Vagina (tissue), 2 donors: ENCODE results near the gene KLRF1. TPM values are rescaled to one million over a fixed set of nuclear protein-coding genes. Genes with fewer than 3 reads are reported as not detected.

Experiments used
- DNase-seq, 2 donors: peaks; one replicate each; pipeline ENCODE4 v3.0.0-alpha.2; 2017; ENCODE audit errors: extremely low spot score in 2 of 2
- H3K27ac ChIP-seq: fragments of 200-600 bp; sonication (generic); one replicate; pipeline ENCODE4 v1.5.1; 2019
- H3K27me3 ChIP-seq: fragments of 200-600 bp; sonication (generic); one replicate; pipeline ENCODE4 v1.5.1; 2019
- H3K36me3 ChIP-seq, 2 donors: fragments of 200-600 bp; sonication (generic); one replicate each; pipeline ENCODE4 v1.5.1; 2017 to 2019
- H3K4me1 ChIP-seq: fragments of 200-600 bp; sonication (generic); one replicate; pipeline ENCODE4 v1.5.1; 2019
- H3K4me3 ChIP-seq, 2 donors: fragments of 200-600 bp; sonication (generic); 1 replicate in 1 of 2; 2 replicates in 1 of 2; pipeline ENCODE4 v1.5.1; 2016 to 2019
- H3K9me3 ChIP-seq: fragments of 200-600 bp; sonication (generic); one replicate; pipeline ENCODE4 v1.5.1; 2019
- CTCF ChIP-seq, 3 experiments: fragments of 450-650 bp in 2 of 3; fragments of 200-600 bp in 1 of 3; sonication (generic) in 1 of 3; IDR thresholded peaks; one replicate each; pipeline ENCODE4 v1.5.1; 2017 to 2019; ENCODE audit warnings: antibody characterized with exemption in 3 of 3, mild to moderate bottlenecking in 2 of 3, moderate library complexity in 2 of 3
- POLR2A ChIP-seq, 2 donors: fragments of 450-650 bp; IDR thresholded peaks; one replicate each; pipeline ENCODE4 v1.6.1; 2017; ENCODE audit warnings: antibody characterized with exemption in 2 of 2, mild to moderate bottlenecking in 2 of 2, moderate library complexity in 2 of 2
- POLR2AphosphoS5 ChIP-seq, 2 donors: sonication (generic); formaldehyde crosslinking; IDR thresholded peaks; one replicate each; pipeline ENCODE4 v1.9.0; 2017; ENCODE audit warnings: antibody characterized with exemption in 2 of 2, mild to moderate bottlenecking in 2 of 2, low read depth in 1 of 2; ENCODE audit not compliant: insufficient read depth in 1 of 2
- intact Hi-C: fragments of 100-400 bp; cut with DNase I; formaldehyde crosslinking; loops from one replicate; pipeline ENCODE4 v1.15.1; 2023
- total RNA-seq: library from RNA; depleted of rRNA; stranded (reverse); fragments of >200 nt; gene quantifications from one replicate; pipeline ENCODE4 v1.2.3, GENCODE V29; 2016

Gene KLRF1
- total RNA-seq, 1 donor from 2014 or later = not detected

DNA sequence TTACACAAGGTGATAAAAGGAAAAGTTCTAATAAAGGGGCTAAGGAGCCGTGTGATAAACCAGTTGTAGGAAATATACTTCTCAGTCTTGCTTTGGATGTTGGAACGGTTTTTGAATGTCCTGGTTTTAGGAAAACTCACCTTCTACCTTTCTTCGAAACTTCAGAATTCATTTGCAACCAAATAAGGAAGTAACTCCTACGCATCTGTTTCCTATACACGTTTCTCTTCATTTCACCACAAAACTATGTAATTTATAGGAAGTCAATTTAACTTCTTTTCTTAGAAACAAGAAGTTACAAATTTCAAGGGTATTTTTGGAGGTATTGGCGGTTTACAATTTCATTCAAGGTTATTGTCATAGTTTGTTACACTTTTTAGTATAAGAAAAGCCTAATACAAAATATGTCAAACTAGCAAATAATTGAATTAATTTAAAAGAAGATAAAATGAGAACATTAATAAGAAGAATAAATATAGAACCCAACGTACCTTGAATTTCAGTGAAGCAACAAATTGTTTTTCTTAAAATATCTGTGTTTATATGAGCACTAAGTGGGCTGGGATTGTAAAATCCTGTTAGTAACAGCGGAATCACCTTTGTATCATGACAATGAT is 33.4 kb upstream of the KLRF1 start:
- TF ChIP-seq POLR2AphosphoS5 (IDR thresholded peaks at IDR 0.05; ENCODE audit: insufficient read depth in 1 of 2, low read depth in 1 of 2) = no peak
- no peak for TF ChIP-seq CTCF (IDR thresholded peaks at IDR 0.05)
- no peak for TF ChIP-seq POLR2A (IDR thresholded peaks at IDR 0.05)
- peaks cover 5% of the 10 kb centered on the region for H3K9me3 ChIP-seq
- H3K27ac ChIP-seq = no peak overlapping the region
- no peaks in the 10 kb centered on the region for H3K4me1 ChIP-seq
- H3K36me3 ChIP-seq = no peaks in the 10 kb centered on the region
- H3K4me3 ChIP-seq = no peak overlapping the region
- intact Hi-C loops = no loop called here
- no peaks in the 10 kb centered on the region for H3K27me3 ChIP-seq
- no peak for DNase-seq

GRCh38 chr12:9794484-9795093 is 32.7 kb upstream of the KLRF1 start:
- Histone ChIP-seq H3K36me3 (no peaks in the 10 kb centered on the region), H3K4me3 (no peak overlapping the region), H3K9me3 (peaks cover 5% of the 10 kb centered on the region), H3K4me1 (no peaks in the 10 kb centered on the region), H3K27me3 (no peaks in the 10 kb centered on the region), H3K27ac (no peak overlapping the region)
- intact Hi-C loops = no loop called here
- DNase-seq = no peak
- TF ChIP-seq CTCF (IDR thresholded peaks at IDR 0.05) = no peak
- no peak for TF ChIP-seq POLR2A (IDR thresholded peaks at IDR 0.05)
- no peak for TF ChIP-seq POLR2AphosphoS5 (IDR thresholded peaks at IDR 0.05; ENCODE audit: insufficient read depth in 1 of 2, low read depth in 1 of 2)

DNA sequence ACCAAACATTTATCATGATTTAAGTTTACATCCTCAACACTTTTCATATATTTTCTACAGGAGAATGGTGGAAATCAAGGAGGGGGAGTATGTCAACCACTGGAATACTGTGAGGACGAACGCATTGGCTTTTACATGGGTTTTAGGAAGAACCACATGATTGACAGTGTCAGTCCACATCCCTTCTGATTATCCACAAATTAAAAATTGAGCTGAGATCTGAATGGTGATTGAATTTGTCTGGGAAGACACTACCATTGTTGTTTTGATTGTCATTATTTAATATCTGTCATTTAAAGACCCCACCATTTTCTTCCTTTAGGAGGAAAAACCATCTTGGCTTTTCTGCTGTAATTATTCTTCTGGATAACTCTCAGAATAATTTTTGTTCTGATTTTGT is 31.3 kb upstream of the KLRF1 start:
- no peak for TF ChIP-seq POLR2AphosphoS5 (IDR thresholded peaks at IDR 0.05; ENCODE audit: insufficient read depth in 1 of 2, low read depth in 1 of 2)
- TF ChIP-seq CTCF (IDR thresholded peaks at IDR 0.05) = no peak
- TF ChIP-seq POLR2A (IDR thresholded peaks at IDR 0.05) = no peak
- no peaks in the 10 kb centered on the region for H3K4me1 ChIP-seq
- H3K27ac ChIP-seq = no peak overlapping the region
- H3K4me3 ChIP-seq = no peak overlapping the region
- intact Hi-C loops = no loop called here
- no peaks in the 10 kb centered on the region for H3K27me3 ChIP-seq
- no peak for DNase-seq
- no peaks in the 10 kb centered on the region for H3K36me3 ChIP-seq
- no peaks in the 10 kb centered on the region for H3K9me3 ChIP-seq

- intact Hi-C loops = no loop called here
- TF ChIP-seq CTCF (IDR thresholded peaks at IDR 0.05) (no peak), POLR2A (IDR thresholded peaks at IDR 0.05) (no peak), POLR2AphosphoS5 (IDR thresholded peaks at IDR 0.05; ENCODE audit: insufficient read depth in 1 of 2, low read depth in 1 of 2) (no peak)
- no peaks in the 10 kb centered on the region for H3K4me1 ChIP-seq
- H3K9me3 ChIP-seq = no peaks in the 10 kb centered on the region
- H3K4me3 ChIP-seq = no peak overlapping the region
- H3K27ac ChIP-seq = no peak overlapping the region
- no peak for DNase-seq
- H3K27me3 ChIP-seq = no peaks in the 10 kb centered on the region
- H3K36me3 ChIP-seq = no peaks in the 10 kb centered on the region
Measured at GRCh38 chr12:9796346-9796745, 30.9 kb upstream of the KLRF1 start.

GRCh38 chr12:9796971-9797370 is 30.3 kb upstream of the KLRF1 start:
- no peaks in the 10 kb centered on the region for H3K36me3 ChIP-seq
- intact Hi-C loops = no loop called here
- no peaks in the 10 kb centered on the region for H3K9me3 ChIP-seq
- H3K27ac ChIP-seq = no peak overlapping the region
- TF ChIP-seq CTCF (IDR thresholded peaks at IDR 0.05) (no peak), POLR2AphosphoS5 (IDR thresholded peaks at IDR 0.05; ENCODE audit: insufficient read depth in 1 of 2, low read depth in 1 of 2) (no peak), POLR2A (IDR thresholded peaks at IDR 0.05) (no peak)
- H3K4me3 ChIP-seq = no peak overlapping the region
- no peaks in the 10 kb centered on the region for H3K27me3 ChIP-seq
- H3K4me1 ChIP-seq = no peaks in the 10 kb centered on the region
- DNase-seq = no peak
